Upper lobe of left lung (tissue), 4 donors: ENCODE data around the gene TMEM35B.

Source experiments
- POLR2A ChIP-seq, 4 donors: fragments of 450-650 bp; IDR thresholded peaks; one replicate each; pipeline ENCODE4 v1.5.1; 2016 to 2017; ENCODE audit warnings: antibody characterized with exemption in 4 of 4, mild to moderate bottlenecking in 2 of 4
- POLR2AphosphoS5 ChIP-seq, 2 donors: sonication (generic); formaldehyde crosslinking; IDR thresholded peaks; one replicate each; pipeline ENCODE4 v1.5.1; 2017; ENCODE audit warnings: antibody characterized with exemption in 2 of 2
- TF ChIP-seq, protein P1 (sequence below), 6 experiments: fragments of 450-650 bp in 4 of 6; fragments of 200-600 bp in 2 of 6; sonication (generic) in 2 of 6; IDR thresholded peaks; one replicate each; pipeline ENCODE4 v1.5.1; 2016 to 2019; ENCODE audit warnings: antibody characterized with exemption in 6 of 6

DNA sequence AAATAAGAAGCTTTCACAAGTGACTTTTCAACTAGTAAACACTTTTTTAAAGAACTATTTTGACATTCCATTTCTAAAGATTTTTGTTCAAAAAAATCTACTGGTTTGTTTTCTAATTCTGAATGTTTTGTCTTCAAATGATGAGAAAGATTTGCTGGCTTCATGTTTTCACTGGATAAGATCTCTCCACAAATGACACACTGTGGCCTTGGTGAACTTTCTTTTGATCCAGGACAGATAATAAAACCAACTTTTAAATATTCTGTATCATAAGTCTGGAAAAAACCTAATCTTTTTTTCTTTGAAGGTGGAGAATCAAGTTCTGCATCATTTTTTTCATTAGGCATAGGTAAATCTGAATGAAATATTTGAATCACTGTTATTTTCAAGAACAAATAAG lies 3.4 kb upstream of the TMEM35B start:
- TF ChIP-seq, protein P1, sequence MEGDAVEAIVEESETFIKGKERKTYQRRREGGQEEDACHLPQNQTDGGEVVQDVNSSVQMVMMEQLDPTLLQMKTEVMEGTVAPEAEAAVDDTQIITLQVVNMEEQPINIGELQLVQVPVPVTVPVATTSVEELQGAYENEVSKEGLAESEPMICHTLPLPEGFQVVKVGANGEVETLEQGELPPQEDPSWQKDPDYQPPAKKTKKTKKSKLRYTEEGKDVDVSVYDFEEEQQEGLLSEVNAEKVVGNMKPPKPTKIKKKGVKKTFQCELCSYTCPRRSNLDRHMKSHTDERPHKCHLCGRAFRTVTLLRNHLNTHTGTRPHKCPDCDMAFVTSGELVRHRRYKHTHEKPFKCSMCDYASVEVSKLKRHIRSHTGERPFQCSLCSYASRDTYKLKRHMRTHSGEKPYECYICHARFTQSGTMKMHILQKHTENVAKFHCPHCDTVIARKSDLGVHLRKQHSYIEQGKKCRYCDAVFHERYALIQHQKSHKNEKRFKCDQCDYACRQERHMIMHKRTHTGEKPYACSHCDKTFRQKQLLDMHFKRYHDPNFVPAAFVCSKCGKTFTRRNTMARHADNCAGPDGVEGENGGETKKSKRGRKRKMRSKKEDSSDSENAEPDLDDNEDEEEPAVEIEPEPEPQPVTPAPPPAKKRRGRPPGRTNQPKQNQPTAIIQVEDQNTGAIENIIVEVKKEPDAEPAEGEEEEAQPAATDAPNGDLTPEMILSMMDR (IDR thresholded peaks at IDR 0.05): no peak
- no peak for TF ChIP-seq POLR2A (IDR thresholded peaks at IDR 0.05)
- TF ChIP-seq POLR2AphosphoS5 (IDR thresholded peaks at IDR 0.05): no peak
